ENCODE measurements around the gene PI4KB.
A peak's percentile ranks its signal among the peaks of the same experiment; 100 is the strongest.

DNA sequence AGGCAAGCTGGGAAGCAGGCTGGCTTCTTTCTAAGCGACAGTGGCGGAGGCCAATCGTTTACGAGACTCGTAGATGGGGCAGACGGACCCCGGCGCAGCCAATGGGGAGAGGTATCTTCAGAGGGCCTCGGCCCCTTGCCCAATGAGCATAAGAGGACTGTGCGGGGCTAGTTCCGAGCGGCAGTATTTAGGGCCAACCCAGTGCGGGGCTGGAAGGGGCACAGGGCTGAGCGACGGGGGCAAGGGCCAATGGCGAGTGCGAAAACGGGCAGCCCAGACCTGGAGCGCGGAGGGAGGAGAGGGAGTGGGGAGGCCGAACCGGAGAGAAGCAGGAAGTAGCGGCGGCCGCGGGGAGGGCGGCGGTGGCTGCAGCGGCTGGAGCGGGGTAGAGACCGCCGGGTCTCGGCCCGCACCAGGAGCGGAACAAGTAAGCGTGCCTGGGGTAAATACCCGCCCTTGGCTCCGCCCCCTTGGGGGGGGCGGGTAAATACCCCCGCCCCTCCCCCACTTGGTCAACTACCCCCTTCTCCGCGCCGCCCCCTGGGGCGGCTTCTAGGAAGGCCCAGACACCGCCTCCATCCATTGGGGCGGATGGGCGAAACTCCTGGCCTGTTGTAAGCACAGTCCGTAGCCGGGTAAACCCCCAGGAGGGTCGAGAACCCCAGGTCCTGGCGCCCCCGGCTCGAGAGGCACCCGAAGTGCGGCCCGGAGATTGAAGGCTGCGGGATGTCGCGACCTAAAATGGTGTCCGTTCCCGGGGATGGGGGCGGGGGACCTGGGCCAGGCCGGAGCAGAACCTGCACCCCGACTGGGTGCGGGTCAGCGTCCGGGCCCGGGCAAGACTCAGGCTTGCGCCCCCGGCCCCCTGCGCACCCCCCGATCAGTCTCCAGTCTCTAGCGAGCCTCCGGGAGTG, 45.0 kb downstream of the PI4KB start, which contains the start of gene ZNF687:
- TF ChIP-seq POLR2AphosphoS5 (IDR thresholded peaks at IDR 0.05; ENCODE audit: borderline replicate concordance, low read depth, low read length) (peak; percentile 62), EZH2 (IDR thresholded peaks at IDR 0.05) (no peak), FOXP2 (optimal IDR thresholded peaks at IDR 0.05; ENCODE audit: control extremely low read depth, extremely low read length, insufficient read depth) (no peak)

Measured in SK-N-MC (cell line).